Tibial nerve (tissue), 4 donors: ENCODE results near the gene TEX22. TPM values are rescaled to one million over a fixed set of nuclear protein-coding genes. Genes with fewer than 3 reads are reported as not detected.

Experiments used
- DNase-seq, 2 donors: peaks; one replicate each; pipeline ENCODE4 v3.0.0-alpha.2; 2019; ENCODE audit warnings: low spot score in 2 of 2
- H3K27ac ChIP-seq, 4 donors: fragments of 200-600 bp; sonication (generic) in 3 of 4; one replicate each; pipeline ENCODE4 v1.5.1; 2017 to 2019; ENCODE audit warnings: mild to moderate bottlenecking in 1 of 4
- H3K27me3 ChIP-seq, 2 donors: fragments of 200-600 bp; sonication (generic) in 1 of 2; one replicate each; pipeline versions ENCODE4 v1.5.1 to v1.6.0; 2017 to 2019
- H3K36me3 ChIP-seq, 3 donors: fragments of 200-600 bp; sonication (generic); one replicate each; pipeline ENCODE4 v1.5.1; 2018 to 2019
- H3K4me1 ChIP-seq, 4 donors: fragments of 200-600 bp; sonication (generic) in 3 of 4; one replicate each; pipeline ENCODE4 v1.5.1; 2017 to 2019
- H3K4me3 ChIP-seq, 4 donors: fragments of 200-600 bp; sonication (generic) in 3 of 4; one replicate each; pipeline ENCODE4 v1.5.1; 2017 to 2019; ENCODE audit warnings: mild to moderate bottlenecking in 1 of 4, moderate library complexity in 1 of 4
- H3K9me3 ChIP-seq, 4 donors: fragments of 200-600 bp; sonication (generic) in 3 of 4; one replicate each; pipeline ENCODE4 v1.5.1; 2017 to 2019
- EP300 ChIP-seq, 2 donors: sonication (generic); formaldehyde crosslinking; IDR thresholded peaks; one replicate each; pipeline ENCODE4 v1.6.1; 2017; ENCODE audit warnings: antibody characterized with exemption in 2 of 2, mild to moderate bottlenecking in 1 of 2
- POLR2A ChIP-seq, 2 donors: fragments of 450-650 bp; IDR thresholded peaks; one replicate each; pipeline ENCODE4 v1.6.1; 2017; ENCODE audit warnings: antibody characterized with exemption in 2 of 2, mild to moderate bottlenecking in 2 of 2, moderate library complexity in 2 of 2
- whole genome bisulfite sequencing, 2 donors: methylation state at CpG; one replicate each; pipeline ENCODE4 v1.1.5; 2018; 5-methylcytosine and 5-hydroxymethylcytosine counted together
- total RNA-seq, 4 donors: library from RNA; depleted of rRNA; stranded (reverse); fragments of >200 nt; gene quantifications; one replicate each; pipeline ENCODE4 v1.1.0, GENCODE V29; 2016
- TF ChIP-seq, protein P1 (sequence below), 5 experiments: fragments of 200-600 bp in 3 of 5; fragments of 450-650 bp in 2 of 5; sonication (generic) in 3 of 5; IDR thresholded peaks; one replicate each; pipeline ENCODE4 v1.5.1; 2016 to 2019; ENCODE audit warnings: antibody characterized with exemption in 5 of 5, mild to moderate bottlenecking in 3 of 5, moderate library complexity in 2 of 5

TEX22 gene
- total RNA-seq, 4 donors from 2014 or later, result 0.84 to 1.3 (median 1.0) TPM

DNA sequence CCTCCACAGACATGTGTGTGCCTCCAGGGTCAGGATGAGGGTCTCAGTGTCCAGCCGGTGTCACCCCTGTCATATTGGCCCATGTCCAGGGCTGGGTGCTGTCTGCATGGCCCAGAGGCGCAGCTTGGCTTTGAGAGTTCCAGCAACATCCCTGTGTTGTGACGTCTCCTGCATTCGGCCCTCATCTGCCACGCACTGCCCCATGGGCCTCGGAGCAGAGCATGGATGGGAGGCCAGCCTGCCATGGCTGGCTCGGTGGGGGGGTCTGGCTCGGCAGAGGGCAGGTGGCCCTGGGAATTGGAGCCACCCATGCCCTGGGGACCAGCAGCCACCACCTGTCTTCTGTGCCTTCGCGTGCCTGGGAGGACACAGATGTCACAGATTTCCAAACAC, 10.8 kb upstream of the TEX22 start:
- DNase-seq, result no peak
- peaks cover 0 to 29% (median 10%) of the 10 kb centered on the region in 4 donors for H3K4me1 ChIP-seq
- H3K27me3 ChIP-seq, result no peaks in the 10 kb centered on the region
- TF ChIP-seq, protein P1, sequence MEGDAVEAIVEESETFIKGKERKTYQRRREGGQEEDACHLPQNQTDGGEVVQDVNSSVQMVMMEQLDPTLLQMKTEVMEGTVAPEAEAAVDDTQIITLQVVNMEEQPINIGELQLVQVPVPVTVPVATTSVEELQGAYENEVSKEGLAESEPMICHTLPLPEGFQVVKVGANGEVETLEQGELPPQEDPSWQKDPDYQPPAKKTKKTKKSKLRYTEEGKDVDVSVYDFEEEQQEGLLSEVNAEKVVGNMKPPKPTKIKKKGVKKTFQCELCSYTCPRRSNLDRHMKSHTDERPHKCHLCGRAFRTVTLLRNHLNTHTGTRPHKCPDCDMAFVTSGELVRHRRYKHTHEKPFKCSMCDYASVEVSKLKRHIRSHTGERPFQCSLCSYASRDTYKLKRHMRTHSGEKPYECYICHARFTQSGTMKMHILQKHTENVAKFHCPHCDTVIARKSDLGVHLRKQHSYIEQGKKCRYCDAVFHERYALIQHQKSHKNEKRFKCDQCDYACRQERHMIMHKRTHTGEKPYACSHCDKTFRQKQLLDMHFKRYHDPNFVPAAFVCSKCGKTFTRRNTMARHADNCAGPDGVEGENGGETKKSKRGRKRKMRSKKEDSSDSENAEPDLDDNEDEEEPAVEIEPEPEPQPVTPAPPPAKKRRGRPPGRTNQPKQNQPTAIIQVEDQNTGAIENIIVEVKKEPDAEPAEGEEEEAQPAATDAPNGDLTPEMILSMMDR (IDR thresholded peaks at IDR 0.05), result no peak
- TF ChIP-seq EP300 (IDR thresholded peaks at IDR 0.05) (no peak), POLR2A (IDR thresholded peaks at IDR 0.05) (no peak)
- no peaks in the 10 kb centered on the region for H3K9me3 ChIP-seq
- WGBS, 2 donors, result 90% methylated on average over 10 of the region's 10 CpGs
- H3K4me3 ChIP-seq, result no peak overlapping the region
- H3K36me3 ChIP-seq, result peaks cover 0 to 89% (median 4%) of the 10 kb centered on the region in 3 donors
- no peak overlapping the region for H3K27ac ChIP-seq

DNA sequence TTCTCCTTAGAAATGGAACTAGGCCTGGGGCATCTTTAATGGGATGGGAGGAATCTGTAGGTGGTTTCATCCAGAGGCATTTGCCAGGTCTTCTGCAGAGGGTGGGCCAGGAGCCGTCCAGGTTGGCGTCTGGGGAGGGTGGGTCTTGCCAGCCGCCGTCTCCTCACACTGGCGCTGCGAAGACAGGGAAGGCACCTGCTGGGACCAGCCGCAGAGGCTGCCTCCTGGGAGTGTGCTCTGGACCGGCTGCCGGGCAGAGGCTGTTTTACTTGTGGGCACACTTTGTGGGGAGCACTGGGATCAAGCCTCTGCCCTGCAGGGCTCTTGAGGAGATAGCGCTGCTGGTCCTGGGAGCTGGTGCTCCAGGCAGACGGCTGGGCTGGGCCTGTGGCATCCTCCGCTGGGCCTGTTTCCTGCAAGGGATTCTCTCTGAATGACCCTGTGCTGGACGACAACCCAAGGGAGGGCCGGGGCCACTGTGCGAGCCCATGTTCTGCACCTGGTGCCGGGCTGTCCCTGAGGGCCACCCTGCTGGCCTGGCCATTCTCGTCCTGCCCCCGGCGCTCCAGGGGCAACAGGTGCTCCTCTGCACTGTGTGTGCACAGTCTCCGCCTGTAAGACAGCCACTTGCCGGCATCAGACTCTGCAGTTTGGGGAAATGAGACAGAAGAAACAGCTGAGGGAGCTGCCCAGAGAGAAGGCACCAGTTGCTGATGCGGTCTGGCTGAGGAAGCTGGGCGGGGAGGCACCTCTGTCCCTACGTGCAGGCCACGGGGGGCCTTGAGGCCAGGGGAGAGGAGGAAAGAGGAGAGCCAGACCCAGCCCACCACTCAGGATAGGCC, 10.0 kb upstream of the TEX22 start:
- WGBS, 2 donors, result 85 to 88% methylated on average over 19 to 25 of the region's 25 CpGs
- H3K27me3 ChIP-seq, result no peaks in the 10 kb centered on the region
- TF ChIP-seq POLR2A (IDR thresholded peaks at IDR 0.05) (no peak), EP300 (IDR thresholded peaks at IDR 0.05) (no peak)
- TF ChIP-seq, protein P1 (IDR thresholded peaks at IDR 0.05), result no peak
- H3K4me3 ChIP-seq, result no peak overlapping the region
- DNase-seq, result no peak
- peak overlapping the region in 1 of 4 donors; percentile 56 for H3K27ac ChIP-seq
- H3K4me1 ChIP-seq, result peaks cover 0 to 29% (median 10%) of the 10 kb centered on the region in 4 donors
- H3K36me3 ChIP-seq, result peaks cover 0 to 89% (median 1%) of the 10 kb centered on the region in 3 donors
- H3K9me3 ChIP-seq, result no peaks in the 10 kb centered on the region

DNA sequence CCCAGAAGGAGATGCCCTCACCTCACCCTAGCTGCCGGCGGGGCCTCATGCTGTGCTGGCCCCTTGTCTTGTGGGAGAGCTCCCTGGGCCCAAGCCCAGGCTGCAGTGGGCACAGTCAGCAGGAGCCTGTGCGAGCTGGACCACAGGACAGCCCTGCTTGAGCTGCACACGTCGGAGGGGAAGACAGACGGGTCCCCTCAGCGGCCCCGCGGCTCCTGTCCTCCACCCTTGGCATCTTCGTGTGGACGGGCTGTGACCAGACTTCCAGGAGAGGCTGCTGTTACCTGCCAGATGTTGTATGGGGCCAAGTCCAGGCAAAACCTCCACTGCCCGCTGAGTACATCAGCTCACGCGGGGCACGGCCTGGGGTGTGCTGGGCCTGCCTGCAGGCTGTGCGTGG, 9.4 kb upstream of the TEX22 start:
- H3K36me3 ChIP-seq, result peaks cover 0 to 89% (median 0%) of the 10 kb centered on the region in 3 donors
- TF ChIP-seq EP300 (IDR thresholded peaks at IDR 0.05) (no peak), POLR2A (IDR thresholded peaks at IDR 0.05) (no peak)
- TF ChIP-seq, protein P1 (IDR thresholded peaks at IDR 0.05), result no peak
- WGBS, 2 donors, result 74 to 81% methylated on average over 7 to 16 of the region's 16 CpGs
- H3K27me3 ChIP-seq, result no peaks in the 10 kb centered on the region
- no peak overlapping the region for H3K4me3 ChIP-seq
- peak overlapping the region in 2 of 4 donors; percentile 37 to 56 for H3K27ac ChIP-seq
- peaks cover 0 to 29% (median 10%) of the 10 kb centered on the region in 4 donors for H3K4me1 ChIP-seq
- no peak for DNase-seq
- H3K9me3 ChIP-seq, result no peaks in the 10 kb centered on the region

DNA sequence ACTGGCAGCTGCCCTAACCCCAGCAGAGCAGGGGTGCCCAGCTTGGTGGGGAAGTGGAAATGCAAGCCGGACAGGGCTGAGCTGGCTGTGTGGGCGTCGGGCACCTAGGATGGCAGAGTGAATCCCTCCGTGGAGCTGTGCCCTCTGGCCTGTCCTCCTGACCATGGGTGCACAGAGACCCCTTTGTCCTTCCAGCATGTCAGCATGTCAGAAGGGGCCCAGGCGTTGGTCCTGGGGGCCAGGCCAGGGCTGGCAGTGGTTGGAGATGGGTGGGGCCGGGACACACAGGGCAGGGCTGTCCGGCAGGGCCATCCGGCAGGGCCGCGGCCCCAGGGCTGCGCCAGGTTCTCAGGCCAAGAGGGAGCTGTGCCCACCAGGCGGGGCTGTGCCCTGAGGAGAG, 8.8 kb upstream of the TEX22 start:
- Histone ChIP-seq H3K27ac (peak overlapping the region; percentile 22 to 70 (median 46)), H3K9me3 (no peaks in the 10 kb centered on the region), H3K27me3 (no peaks in the 10 kb centered on the region), H3K4me3 (no peak overlapping the region), H3K4me1 (peaks cover 0 to 35% (median 10%) of the 10 kb centered on the region in 4 donors), H3K36me3 (peaks cover 0 to 89% (median 0%) of the 10 kb centered on the region in 3 donors)
- WGBS, 2 donors, result 29 to 53% methylated on average over 3 to 6 of the region's 12 CpGs
- no peak for DNase-seq
- no peak for TF ChIP-seq POLR2A (IDR thresholded peaks at IDR 0.05)
- TF ChIP-seq, protein P1 (IDR thresholded peaks at IDR 0.05), result no peak
- no peak for TF ChIP-seq EP300 (IDR thresholded peaks at IDR 0.05)
